Pancreas (tissue), 10 donors: ENCODE data around the gene CRYM. TPM values are rescaled to one million over a fixed set of nuclear protein-coding genes. Genes with fewer than 3 reads are reported as not detected.
A peak's percentile ranks its signal among the peaks of the same experiment; 100 is the strongest.

Experiments
- ATAC-seq, 4 donors: fragments of 200-7000 bp; cut with Tn5 transposase; one replicate each; pipeline versions ENCODE4 v1.8.0 to v1.9.1; 2020; ENCODE audit warnings: mild to moderate bottlenecking in 4 of 4, moderate library complexity in 4 of 4
- DNase-seq, 6 donors: peaks; one replicate each; pipeline ENCODE4 v3.0.0-alpha.2; 2020
- FAIRE-seq: peaks from 2 replicates; lab custom pipeline; 2012; peaks lifted over from hg19 to GRCh38; lab: Jason Lieb, UNC
- H3K27ac ChIP-seq, 4 donors: fragments of 200-600 bp; sonication (generic); 1 replicate in 3 of 4; 2 replicates in 1 of 4; pipeline versions ENCODE4 v1.5.0 to v1.8.0; 2020
- H3K27me3 ChIP-seq, 4 donors: fragments of 200-600 bp; one replicate each; pipeline ENCODE4 v1.8.0; 2021
- H3K36me3 ChIP-seq, 3 donors: fragments of 200-600 bp; sonication (generic) in 1 of 3; one replicate each; pipeline versions ENCODE4 v1.5.0 to v1.8.0; 2020 to 2021
- H3K4me1 ChIP-seq, 3 donors: fragments of 200-600 bp; one replicate each; pipeline ENCODE4 v1.8.0; 2021
- H3K4me3 ChIP-seq, 4 donors: fragments of 200-600 bp; sonication (generic) in 2 of 4; one replicate each; pipeline versions ENCODE4 v1.5.0 to v1.8.0; 2020 to 2021
- H3K9me3 ChIP-seq, 4 donors: fragments of 200-600 bp; one replicate each; pipeline ENCODE4 v1.8.0; 2021
- WGBS, 2 donors: extraction: QIAGEN DNeasy Blood & Tissue Kit; methylation state at CpG; one replicate each; pipeline ENCODE4 v1.1.7; 2013; 5-methylcytosine and 5-hydroxymethylcytosine counted together
- intact Hi-C, 3 donors: fragments of 100-400 bp; cut with DNase I; formaldehyde crosslinking; loops; one replicate each; pipeline versions ENCODE4 v1.11.1 to v1.14.2; 2022
- polyA plus RNA-seq, 2 donors: library from polyadenylated mRNA; stranded (reverse); fragments of 200-250 nt; gene quantifications; one replicate each; pipeline ENCODE4 v1.2.3, GENCODE V29; 2013
- total RNA-seq, 6 donors: library from RNA; stranded (reverse); fragmentation: NEBNext Ultra II Directional in 4 of 6; extraction: Animal tissue kit (Norgen Biotek cat#: 25700) in 4 of 6; gene quantifications; one replicate each; pipeline versions ENCODE4 v1.2.1 to v1.2.4, GENCODE V29; 2021 to 2023
- TF ChIP-seq, protein P1 (sequence below), 4 donors: fragments of 200-600 bp; sonication (generic) in 3 of 4; IDR thresholded peaks; one replicate each; pipeline versions ENCODE4 v1.5.0 to v1.8.0; 2021; ENCODE audit warnings: antibody characterized with exemption in 4 of 4
- donor health status: healthy with polysubstance abuse.
- donor health status: DM: no; HTN: no; CAD: no; lungs with moderate emphysema.
- donor health status: DM: no; HTN: no; CAD: no.
- donor health status: control.
- donor health status: control.
- donor health status: Bipolar disorder and iron deficiency.
- donor health status: DM: yes; HTN: yes; CAD: no.
- donor health status: DM: no; HTN: no; CAD: no.
- donor health status: DM: no; HTN: no; CAD: no.
- donor health status: DM: yes; HTN: yes; CAD: no.

CRYM gene
- total and polyA plus RNA-seq, 8 donors: 0.09 to 0.22 (median 0.16) TPM; not detected in 3

- ATAC-seq (no peak), FAIRE-seq (no peak), DNase-seq (no peak)
- Histone ChIP-seq H3K27ac (no peak overlapping the region), H3K27me3 (peaks cover 0 to 21% (median 6%) of the 10 kb centered on the region in 4 donors), H3K4me1 (no peaks in the 10 kb centered on the region), H3K9me3 (no peaks in the 10 kb centered on the region), H3K36me3 (no peaks in the 10 kb centered on the region), H3K4me3 (no peak overlapping the region)
- WGBS, 2 donors: 12 to 24% methylated on average over 1 of the region's 1 CpG
- TF ChIP-seq, protein P1, sequence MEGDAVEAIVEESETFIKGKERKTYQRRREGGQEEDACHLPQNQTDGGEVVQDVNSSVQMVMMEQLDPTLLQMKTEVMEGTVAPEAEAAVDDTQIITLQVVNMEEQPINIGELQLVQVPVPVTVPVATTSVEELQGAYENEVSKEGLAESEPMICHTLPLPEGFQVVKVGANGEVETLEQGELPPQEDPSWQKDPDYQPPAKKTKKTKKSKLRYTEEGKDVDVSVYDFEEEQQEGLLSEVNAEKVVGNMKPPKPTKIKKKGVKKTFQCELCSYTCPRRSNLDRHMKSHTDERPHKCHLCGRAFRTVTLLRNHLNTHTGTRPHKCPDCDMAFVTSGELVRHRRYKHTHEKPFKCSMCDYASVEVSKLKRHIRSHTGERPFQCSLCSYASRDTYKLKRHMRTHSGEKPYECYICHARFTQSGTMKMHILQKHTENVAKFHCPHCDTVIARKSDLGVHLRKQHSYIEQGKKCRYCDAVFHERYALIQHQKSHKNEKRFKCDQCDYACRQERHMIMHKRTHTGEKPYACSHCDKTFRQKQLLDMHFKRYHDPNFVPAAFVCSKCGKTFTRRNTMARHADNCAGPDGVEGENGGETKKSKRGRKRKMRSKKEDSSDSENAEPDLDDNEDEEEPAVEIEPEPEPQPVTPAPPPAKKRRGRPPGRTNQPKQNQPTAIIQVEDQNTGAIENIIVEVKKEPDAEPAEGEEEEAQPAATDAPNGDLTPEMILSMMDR (IDR thresholded peaks at IDR 0.05): no peak
- intact Hi-C loops: loop anchor here in 1 of 3 donors (10.0 kb wide), 1 partner anchor 101 kb away; no protein-coding TSS in a partner anchor
Measured at GRCh38 chr16:21285314-21285713, 7.2 kb upstream of the CRYM start.

DNA sequence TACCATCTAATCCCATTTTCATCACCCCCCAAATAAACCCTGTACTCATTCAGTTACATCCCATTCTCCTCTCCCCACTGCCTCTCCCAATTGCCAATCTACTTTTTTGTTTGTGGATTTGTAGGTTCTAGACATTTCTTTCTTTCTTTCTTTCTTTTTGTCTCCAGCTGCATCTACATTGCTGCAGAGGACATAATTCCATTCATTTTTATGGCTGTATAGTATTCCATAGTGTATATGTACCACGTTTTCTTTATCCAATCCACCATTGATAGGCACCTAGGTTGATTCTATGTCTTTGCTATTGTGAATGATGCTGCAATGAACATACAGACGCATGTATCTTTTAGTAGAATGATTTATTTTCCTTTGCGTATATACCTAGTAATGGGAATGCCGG, 6.3 kb upstream of the CRYM start:
- no peak overlapping the region for H3K4me3 ChIP-seq
- no peak for DNase-seq
- ATAC-seq: no peak
- H3K36me3 ChIP-seq: no peaks in the 10 kb centered on the region
- peaks cover 0 to 21% (median 6%) of the 10 kb centered on the region in 4 donors for H3K27me3 ChIP-seq
- intact Hi-C loops: loop anchor here in 1 of 3 donors (10.0 kb wide), 1 partner anchor 100 kb away; no protein-coding TSS in a partner anchor
- TF ChIP-seq, protein P1 (IDR thresholded peaks at IDR 0.05): no peak
- 73 to 81% methylated on average over 4 of the region's 4 CpGs for WGBS, 2 donors
- no peak for FAIRE-seq
- no peaks in the 10 kb centered on the region for H3K4me1 ChIP-seq
- no peaks in the 10 kb centered on the region for H3K9me3 ChIP-seq
- no peak overlapping the region for H3K27ac ChIP-seq

DNA sequence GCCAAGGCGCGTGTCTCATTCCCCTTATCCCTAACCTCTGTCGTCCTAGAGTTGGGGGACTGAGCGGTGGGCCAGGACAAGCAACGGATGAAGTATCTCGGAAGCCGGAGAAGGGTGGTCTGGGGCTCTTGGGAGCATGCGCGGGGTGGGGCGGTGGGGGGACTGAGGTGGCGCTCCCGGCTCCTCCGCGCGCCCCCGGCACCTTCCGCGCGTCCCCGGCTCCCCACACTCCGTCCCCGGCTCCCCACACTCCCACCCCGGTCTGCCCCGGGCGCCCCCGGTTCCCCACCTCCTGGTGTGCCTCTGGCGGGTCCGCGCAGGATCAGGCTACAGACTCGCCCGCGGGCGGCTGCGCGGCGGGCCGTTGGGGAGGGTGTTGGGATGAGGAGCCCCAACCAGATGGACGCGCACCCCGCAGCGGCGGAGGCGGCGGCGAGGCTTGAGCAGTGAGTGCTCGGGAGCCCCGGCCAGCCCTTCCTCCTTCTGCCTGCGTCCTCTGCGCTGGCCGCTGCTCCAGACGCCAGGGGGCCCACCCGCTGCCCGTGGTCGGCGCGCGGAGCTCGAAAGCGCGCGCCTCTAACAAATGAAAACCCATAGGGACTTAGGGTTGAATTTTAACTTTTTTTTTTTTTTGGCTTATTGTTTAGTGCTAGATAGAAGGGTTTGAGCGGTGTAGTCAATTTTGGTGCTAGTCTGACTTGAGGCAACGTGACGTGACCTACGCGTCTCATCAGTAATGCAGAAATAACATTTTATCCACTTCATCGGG, 5.6 kb upstream of the CRYM start:
- peak overlapping the region in 2 of 4 donors; percentile 3 to 38 for H3K4me3 ChIP-seq
- H3K27me3 ChIP-seq: peaks cover 0 to 21% (median 3%) of the 10 kb centered on the region in 4 donors
- H3K9me3 ChIP-seq: no peaks in the 10 kb centered on the region
- no peaks in the 10 kb centered on the region for H3K4me1 ChIP-seq
- H3K27ac ChIP-seq: no peak overlapping the region
- DNase-seq (peak in 3 of 6 donors; percentile 30 to 70 (median 64)), ATAC-seq (peak; percentile 38 to 93 (median 74)), FAIRE-seq (no peak)
- 5% methylated on average over 57 to 67 of the region's 67 CpGs for WGBS, 2 donors
- intact Hi-C loops: loop anchor here in 1 of 3 donors (10.0 kb wide), 1 partner anchor 99 kb away; no protein-coding TSS in a partner anchor
- H3K36me3 ChIP-seq: no peaks in the 10 kb centered on the region
- TF ChIP-seq, protein P1 (IDR thresholded peaks at IDR 0.05): no peak

GRCh38 chr16:21281698-21282389, 3.8 kb upstream of the CRYM start:
- WGBS, 2 donors: 71 to 80% methylated on average over 7 of the region's 7 CpGs
- no peak for DNase-seq
- peaks cover 0 to 30% (median 1%) of the 10 kb centered on the region in 4 donors for H3K27me3 ChIP-seq
- no peak overlapping the region for H3K27ac ChIP-seq
- H3K36me3 ChIP-seq: no peaks in the 10 kb centered on the region
- intact Hi-C loops: loop anchor here in 1 of 3 donors (10.0 kb wide), 1 partner anchor 97 kb away; no protein-coding TSS in a partner anchor
- H3K4me3 ChIP-seq: no peak overlapping the region
- H3K9me3 ChIP-seq: no peaks in the 10 kb centered on the region
- ATAC-seq: no peak
- FAIRE-seq: no peak
- peaks cover 0 to 3% (median 0%) of the 10 kb centered on the region in 3 donors for H3K4me1 ChIP-seq
- TF ChIP-seq, protein P1 (IDR thresholded peaks at IDR 0.05): no peak
